ENCODE measurements around the gene HBA1. TPM values are rescaled to one million over a fixed set of nuclear protein-coding genes. Genes with fewer than 3 reads are reported as not detected.
"Not testable (repeated sequence)": the region's sequence is repeated elsewhere in the genome, so short reads cannot be mapped to it uniquely, and the experiment has no call there.

HBA1 gene
- not detected for total RNA-seq

DNA sequence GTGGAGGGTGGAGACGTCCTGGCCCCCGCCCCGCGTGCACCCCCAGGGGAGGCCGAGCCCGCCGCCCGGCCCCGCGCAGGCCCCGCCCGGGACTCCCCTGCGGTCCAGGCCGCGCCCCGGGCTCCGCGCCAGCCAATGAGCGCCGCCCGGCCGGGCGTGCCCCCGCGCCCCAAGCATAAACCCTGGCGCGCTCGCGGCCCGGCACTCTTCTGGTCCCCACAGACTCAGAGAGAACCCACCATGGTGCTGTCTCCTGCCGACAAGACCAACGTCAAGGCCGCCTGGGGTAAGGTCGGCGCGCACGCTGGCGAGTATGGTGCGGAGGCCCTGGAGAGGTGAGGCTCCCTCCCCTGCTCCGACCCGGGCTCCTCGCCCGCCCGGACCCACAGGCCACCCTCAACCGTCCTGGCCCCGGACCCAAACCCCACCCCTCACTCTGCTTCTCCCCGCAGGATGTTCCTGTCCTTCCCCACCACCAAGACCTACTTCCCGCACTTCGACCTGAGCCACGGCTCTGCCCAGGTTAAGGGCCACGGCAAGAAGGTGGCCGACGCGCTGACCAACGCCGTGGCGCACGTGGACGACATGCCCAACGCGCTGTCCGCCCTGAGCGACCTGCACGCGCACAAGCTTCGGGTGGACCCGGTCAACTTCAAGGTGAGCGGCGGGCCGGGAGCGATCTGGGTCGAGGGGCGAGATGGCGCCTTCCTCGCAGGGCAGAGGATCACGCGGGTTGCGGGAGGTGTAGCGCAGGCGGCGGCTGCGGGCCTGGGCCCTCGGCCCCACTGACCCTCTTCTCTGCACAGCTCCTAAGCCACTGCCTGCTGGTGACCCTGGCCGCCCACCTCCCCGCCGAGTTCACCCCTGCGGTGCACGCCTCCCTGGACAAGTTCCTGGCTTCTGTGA is at the start of gene HBA1:
Gene HBA1, plus strand, starts transcription at position 204 of the 906 bp plus-strand sequence. Its CDS starts 37 bp downstream, at position 241.
- not testable (repeated sequence) for H3K4me3 ChIP-seq, DNase-seq, H3K36me3 ChIP-seq, H3K27ac ChIP-seq, H3K9me3 ChIP-seq
- Histone ChIP-seq H3K4me1 (peaks cover 7 to 17% (median 14%) of the 10 kb centered on the region in 4 donors), H3K27me3 (peaks cover 0 to 45% of the 10 kb centered on the region in 2 donors)

DNA sequence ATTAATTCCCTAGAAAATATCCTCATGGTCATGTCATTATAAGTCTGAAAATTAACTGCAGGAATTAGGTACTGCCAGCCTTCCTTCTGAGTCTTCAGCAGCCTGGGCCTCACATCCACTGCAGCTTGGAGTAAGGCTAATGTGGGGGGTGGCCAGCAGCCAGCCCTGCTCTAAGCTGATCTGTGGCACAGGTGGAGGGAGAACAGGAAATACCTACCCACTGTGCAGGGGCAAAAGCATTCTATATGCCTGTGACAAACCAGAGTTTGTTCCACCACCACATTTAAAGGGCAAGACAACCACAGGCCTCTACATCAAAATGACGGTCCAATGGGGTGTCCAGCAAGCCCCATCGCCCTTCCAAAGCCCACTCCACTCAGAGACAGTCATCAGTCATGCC is 47.4 kb upstream of the HBA1 start:
- H3K4me3 ChIP-seq: no peak overlapping the region
- no peaks in the 10 kb centered on the region for H3K4me1 ChIP-seq
- H3K27me3 ChIP-seq: no peaks in the 10 kb centered on the region
- no peaks in the 10 kb centered on the region for H3K36me3 ChIP-seq
- TF ChIP-seq POLR2A (IDR thresholded peaks at IDR 0.05): no peak
- TF ChIP-seq, protein P1, sequence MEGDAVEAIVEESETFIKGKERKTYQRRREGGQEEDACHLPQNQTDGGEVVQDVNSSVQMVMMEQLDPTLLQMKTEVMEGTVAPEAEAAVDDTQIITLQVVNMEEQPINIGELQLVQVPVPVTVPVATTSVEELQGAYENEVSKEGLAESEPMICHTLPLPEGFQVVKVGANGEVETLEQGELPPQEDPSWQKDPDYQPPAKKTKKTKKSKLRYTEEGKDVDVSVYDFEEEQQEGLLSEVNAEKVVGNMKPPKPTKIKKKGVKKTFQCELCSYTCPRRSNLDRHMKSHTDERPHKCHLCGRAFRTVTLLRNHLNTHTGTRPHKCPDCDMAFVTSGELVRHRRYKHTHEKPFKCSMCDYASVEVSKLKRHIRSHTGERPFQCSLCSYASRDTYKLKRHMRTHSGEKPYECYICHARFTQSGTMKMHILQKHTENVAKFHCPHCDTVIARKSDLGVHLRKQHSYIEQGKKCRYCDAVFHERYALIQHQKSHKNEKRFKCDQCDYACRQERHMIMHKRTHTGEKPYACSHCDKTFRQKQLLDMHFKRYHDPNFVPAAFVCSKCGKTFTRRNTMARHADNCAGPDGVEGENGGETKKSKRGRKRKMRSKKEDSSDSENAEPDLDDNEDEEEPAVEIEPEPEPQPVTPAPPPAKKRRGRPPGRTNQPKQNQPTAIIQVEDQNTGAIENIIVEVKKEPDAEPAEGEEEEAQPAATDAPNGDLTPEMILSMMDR (IDR thresholded peaks at IDR 0.05): no peak
- H3K27ac ChIP-seq: no peak overlapping the region
- no peak for DNase-seq
- no peaks in the 10 kb centered on the region for H3K9me3 ChIP-seq

DNA sequence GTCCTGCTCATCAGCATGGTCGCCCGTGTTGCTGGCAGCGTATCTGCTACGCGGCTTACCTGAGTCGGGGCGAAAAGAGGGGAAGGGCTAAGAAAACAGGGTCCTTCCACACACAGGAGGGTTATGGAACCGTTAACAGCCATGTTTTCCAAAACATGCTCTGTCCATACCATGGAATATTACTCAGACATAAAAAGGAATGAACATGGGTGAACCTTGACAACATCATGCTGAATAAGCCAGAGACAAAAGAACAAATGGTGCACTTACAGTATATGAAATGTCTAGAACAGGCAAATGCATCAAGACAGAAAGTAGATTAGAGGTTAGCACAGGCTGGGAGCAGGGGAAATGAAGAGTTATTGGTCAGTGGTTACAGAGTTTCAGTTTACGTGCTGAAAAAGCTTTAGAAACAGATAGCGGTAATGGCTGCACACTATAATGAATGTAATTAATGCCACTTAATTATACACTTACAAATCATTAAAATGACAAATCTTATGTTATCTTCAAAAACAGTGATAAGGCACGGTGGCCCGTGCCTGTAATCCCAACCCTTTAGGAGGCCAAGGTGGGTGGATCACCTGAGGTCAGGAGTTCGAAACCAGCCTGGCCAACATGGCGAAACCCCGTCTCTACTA is 45.8 kb upstream of the HBA1 start:
- no peak overlapping the region for H3K27ac ChIP-seq
- no peaks in the 10 kb centered on the region for H3K36me3 ChIP-seq

DNA sequence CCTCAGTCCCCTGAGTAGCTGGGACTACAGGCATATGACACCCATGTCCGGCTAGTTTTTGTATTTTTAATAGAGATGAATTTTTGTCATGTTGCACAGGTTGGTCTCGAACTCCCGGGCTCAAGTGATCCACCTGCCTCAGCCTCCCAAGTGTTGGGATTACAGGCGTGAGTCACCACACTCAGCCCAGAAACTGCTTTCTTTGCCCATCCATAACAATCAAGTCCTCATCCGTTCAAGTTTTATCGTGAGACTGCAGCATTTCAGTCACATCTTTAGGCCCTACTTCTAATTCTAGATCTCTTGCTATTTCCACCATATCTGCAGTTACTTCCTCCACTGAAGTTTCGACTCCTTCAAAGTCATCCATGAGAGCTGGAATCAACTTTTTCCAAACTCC is 44.4 kb upstream of the HBA1 start:
- Histone ChIP-seq H3K4me3 (no peak overlapping the region), H3K27ac (no peak overlapping the region), H3K4me1 (peaks cover 0 to 2% (median 0%) of the 10 kb centered on the region in 4 donors), H3K27me3 (no peaks in the 10 kb centered on the region), H3K36me3 (no peaks in the 10 kb centered on the region), H3K9me3 (no peaks in the 10 kb centered on the region)
- TF ChIP-seq, protein P1 (IDR thresholded peaks at IDR 0.05): no peak
- TF ChIP-seq POLR2A (IDR thresholded peaks at IDR 0.05): no peak
- DNase-seq: no peak

More for the DNA sequence above, 45.8 kb upstream of the HBA1 start:
- TF ChIP-seq, protein P1 (IDR thresholded peaks at IDR 0.05): no peak
- no peak for TF ChIP-seq POLR2A (IDR thresholded peaks at IDR 0.05)
- DNase-seq: no peak
- H3K27me3 ChIP-seq: no peaks in the 10 kb centered on the region
- no peak overlapping the region for H3K4me3 ChIP-seq
- H3K9me3 ChIP-seq: no peaks in the 10 kb centered on the region
- H3K4me1 ChIP-seq: no peaks in the 10 kb centered on the region

DNA sequence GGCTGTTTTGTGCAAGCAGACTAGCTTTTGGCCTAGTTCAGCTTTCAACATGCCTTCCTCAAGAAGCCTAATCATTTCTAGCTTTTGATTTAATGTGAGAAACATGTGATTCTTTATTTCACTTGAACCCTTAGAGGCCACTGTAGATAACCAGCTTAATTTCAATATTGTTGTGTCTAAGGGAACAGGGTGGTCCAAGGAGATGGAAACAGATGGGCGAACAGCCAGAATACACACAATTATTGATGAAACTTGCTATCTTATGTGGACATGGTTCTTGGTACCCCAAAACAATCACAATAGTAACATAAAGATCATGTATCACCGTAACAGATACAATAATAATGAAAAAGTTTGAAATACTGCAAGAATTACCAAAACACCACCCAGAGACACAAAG is 42.8 kb upstream of the HBA1 start:
- H3K9me3 ChIP-seq: no peaks in the 10 kb centered on the region
- H3K36me3 ChIP-seq: no peaks in the 10 kb centered on the region
- no peaks in the 10 kb centered on the region for H3K27me3 ChIP-seq
- DNase-seq: no peak
- H3K27ac ChIP-seq: no peak overlapping the region
- TF ChIP-seq, protein P1 (IDR thresholded peaks at IDR 0.05): no peak
- TF ChIP-seq POLR2A (IDR thresholded peaks at IDR 0.05): no peak
- no peak overlapping the region for H3K4me3 ChIP-seq
- peaks cover 0 to 8% (median 3%) of the 10 kb centered on the region in 4 donors for H3K4me1 ChIP-seq

DNA sequence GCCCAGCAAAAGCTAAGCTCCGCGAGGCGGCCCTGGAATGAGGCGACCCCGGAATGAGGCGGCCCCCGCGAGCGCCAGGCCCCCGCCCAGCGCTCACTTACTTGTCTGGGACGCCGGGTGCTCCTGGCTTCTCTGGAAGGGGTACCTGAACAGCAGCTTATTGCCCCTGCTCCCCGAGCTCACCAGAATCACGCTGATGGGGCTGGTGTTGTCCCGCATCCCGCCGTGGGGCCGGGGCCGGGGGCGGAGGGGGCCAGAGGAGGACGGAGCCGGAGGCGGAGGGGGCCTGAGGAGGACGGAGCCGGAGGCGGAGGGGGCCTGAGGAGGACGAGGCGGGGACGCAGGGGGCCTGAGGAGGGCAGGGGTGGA is 38.4 kb upstream of the HBA1 start:
- Histone ChIP-seq H3K27me3 (no peaks in the 10 kb centered on the region), H3K9me3 (no peaks in the 10 kb centered on the region), H3K4me1 (peaks cover 0 to 10% (median 3%) of the 10 kb centered on the region in 4 donors), H3K36me3 (no peaks in the 10 kb centered on the region), H3K27ac (peak overlapping the region; percentile 85 to 91 (median 88)), H3K4me3 (peak overlapping the region; percentile 67 to 86 (median 80))
- TF ChIP-seq, protein P1 (IDR thresholded peaks at IDR 0.05): no peak
- no peak for TF ChIP-seq POLR2A (IDR thresholded peaks at IDR 0.05)
- DNase-seq: peak in 2 of 3 donors; percentile 48 to 57

Data from Peyer's patch (tissue), 4 donors.